ENCODE data around the gene VPS13A.

DNA sequence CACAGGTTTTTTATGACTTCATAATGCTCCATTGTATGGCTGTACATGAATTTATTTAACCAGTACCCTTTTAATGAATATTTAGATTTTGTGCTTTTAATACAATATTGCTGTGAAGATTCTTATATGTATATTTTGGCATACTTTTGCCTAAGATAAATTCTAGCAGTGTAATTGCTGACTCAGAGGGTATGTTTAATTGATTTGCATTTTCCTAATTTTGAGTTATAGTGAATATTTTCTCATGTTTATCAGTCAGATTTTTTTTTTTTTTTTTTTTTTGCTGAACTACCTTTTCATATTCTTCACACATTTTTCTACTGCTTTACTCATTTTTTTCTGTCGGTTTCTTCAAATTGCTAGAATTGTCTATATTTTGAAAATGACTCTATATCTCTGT is 222.6 kb downstream of the VPS13A start:
- TF ChIP-seq, protein P1, sequence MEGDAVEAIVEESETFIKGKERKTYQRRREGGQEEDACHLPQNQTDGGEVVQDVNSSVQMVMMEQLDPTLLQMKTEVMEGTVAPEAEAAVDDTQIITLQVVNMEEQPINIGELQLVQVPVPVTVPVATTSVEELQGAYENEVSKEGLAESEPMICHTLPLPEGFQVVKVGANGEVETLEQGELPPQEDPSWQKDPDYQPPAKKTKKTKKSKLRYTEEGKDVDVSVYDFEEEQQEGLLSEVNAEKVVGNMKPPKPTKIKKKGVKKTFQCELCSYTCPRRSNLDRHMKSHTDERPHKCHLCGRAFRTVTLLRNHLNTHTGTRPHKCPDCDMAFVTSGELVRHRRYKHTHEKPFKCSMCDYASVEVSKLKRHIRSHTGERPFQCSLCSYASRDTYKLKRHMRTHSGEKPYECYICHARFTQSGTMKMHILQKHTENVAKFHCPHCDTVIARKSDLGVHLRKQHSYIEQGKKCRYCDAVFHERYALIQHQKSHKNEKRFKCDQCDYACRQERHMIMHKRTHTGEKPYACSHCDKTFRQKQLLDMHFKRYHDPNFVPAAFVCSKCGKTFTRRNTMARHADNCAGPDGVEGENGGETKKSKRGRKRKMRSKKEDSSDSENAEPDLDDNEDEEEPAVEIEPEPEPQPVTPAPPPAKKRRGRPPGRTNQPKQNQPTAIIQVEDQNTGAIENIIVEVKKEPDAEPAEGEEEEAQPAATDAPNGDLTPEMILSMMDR (IDR thresholded peaks at IDR 0.05): no peak
- TF ChIP-seq POLR2A (IDR thresholded peaks at IDR 0.05; ENCODE audit: low read depth): no peak
- TF ChIP-seq POLR2AphosphoS5 (IDR thresholded peaks at IDR 0.05): no peak

Measured in esophagus muscularis mucosa (tissue), 3 donors.